CD4-positive, alpha-beta T cell treated with Interleukin-15 for 1 hour (primary cell): ENCODE results near the gene RNF157.

Experiments used
- DNase-seq: peaks from one replicate; pipeline ENCODE4 v3.0.0-alpha.2; 2020

The RNF157 gene

DNA sequence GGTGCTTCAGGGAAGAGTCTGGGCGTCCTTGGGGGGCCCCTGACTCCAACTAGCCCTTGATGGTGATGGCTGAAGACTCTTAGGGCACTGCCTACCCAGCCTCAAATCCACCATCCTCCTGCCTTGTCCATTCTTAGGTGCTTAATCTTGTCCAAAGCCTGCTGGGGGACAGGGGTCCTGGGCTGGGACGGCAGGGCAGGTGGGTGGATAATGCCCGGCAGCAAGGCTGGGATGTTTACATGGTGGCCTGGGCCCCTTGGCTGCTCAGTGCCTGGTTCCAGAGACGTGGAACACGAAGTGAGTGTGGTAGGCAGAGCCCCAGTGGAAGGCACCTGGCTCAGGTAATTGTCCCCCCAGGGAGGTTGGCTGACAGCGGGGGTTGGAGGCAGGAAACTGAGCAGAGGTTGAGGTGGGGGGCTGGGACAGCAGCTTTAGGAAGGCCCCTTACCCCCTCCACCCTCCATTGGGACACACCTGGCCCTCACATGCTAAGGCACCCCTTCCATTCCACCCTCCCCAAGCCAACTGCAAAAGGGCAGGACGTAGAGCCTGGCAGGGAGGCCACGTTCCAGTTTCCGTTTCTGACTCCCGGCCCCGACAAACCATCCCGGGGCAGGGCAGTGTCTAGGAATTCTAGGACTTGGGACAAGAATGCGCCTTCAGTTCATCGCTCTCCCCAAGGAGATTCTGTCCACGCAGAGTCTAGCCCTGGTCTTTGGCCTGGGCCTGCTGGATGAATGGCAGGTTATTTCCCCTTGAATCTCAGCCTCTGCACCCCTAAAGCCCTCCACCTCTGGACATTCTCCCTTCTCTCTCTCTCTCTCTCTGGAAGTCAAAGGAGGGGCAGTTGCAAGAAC, 101.2 kb downstream of the RNF157 start:
- no peak for DNase-seq

DNA sequence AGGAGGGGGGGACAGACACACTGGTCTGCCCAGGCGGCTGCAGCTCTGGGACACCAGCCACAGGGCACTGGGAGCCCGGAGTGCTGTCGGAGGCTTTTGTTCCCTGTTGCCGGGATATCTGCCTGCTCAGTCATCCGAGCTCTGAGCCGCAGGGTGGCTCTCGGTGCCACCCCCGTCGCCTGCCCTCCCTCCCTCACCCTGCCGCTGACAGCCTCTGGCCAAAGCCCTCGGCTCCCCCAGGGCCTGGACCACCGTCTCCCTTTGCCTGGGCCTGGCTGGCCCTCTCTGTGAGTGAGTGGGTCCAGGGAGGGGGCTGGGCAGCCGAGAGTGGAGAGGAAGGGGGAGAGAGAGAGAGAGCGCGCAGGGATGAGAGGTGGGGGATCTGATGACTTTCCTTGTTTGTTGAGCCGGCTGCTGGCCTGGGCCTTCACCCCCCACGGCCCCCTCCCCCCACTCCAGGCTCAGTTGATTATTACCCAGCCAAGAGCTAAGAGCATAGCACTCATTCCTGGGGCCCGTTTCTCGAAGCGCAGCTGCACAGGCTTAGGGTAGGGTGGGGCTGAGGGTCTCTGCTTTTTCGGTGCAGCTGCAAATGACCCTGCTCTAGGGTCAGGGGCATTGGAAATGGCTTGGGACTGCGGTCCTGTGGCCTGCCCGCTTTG, 101.9 kb downstream of the RNF157 start:
- no peak for DNase-seq

DNA sequence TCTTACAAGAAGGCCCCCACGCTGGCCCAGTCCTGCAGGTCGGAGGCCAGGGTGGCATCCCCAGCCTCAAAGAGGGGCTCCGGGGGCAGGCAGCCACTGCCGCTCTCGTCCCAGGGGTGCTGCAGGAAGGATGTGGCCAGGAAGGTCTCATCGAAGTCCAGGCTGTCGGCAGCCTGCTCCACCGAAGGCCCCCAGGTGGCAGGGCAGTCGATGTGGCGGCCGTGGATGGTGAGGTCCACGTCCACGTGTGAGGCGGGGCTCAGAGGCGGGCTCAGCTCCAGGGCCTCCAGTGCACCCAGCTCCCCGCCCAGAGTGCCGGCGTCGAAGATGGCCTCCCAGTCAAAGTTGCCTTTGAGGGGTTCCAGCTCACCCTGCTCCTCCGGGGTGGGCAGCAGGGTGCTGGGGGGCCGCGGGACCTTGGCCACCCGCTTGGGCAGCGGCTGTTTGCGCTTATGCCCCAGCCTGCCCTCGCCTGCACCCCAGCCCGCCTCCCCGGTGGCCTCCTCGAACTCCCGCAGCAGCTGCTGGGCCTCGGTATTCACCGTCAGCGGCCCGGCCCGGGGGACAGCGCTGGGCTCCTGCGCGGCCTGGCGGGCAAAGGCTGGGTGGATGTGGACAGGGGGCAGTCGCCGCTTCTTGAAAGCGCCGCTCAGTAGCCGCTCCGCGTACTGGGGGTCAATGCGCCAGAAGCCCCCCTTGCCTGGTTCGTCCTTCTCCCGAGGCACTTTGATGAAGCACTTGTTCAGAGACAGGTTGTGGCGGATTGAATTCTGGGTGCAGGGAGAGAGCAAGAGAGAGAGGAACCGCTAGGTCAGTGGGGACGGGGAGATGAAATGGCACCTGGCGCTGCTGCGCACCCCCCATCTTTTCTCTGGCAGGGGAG, 102.7 kb downstream of the RNF157 start:
- no peak for DNase-seq

DNA sequence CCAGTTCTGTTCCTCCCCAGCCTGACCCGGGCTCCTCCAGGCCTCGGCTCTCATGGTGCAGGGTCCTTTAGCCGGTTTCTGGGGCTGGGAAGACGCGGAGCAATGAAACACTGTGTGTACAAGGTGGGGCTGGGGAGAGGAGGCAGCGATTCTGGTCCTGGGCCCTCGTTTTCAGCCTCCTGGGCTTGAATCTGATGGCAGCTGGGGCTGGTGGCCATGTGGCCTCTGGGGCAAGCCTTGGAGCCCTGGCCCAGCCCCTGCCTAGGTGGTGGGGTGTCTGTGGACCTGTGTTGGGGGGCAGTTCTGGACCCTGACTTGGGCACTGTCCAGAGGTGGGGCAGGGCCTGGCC, 103.3 kb downstream of the RNF157 start:
- DNase-seq, result no peak

DNA sequence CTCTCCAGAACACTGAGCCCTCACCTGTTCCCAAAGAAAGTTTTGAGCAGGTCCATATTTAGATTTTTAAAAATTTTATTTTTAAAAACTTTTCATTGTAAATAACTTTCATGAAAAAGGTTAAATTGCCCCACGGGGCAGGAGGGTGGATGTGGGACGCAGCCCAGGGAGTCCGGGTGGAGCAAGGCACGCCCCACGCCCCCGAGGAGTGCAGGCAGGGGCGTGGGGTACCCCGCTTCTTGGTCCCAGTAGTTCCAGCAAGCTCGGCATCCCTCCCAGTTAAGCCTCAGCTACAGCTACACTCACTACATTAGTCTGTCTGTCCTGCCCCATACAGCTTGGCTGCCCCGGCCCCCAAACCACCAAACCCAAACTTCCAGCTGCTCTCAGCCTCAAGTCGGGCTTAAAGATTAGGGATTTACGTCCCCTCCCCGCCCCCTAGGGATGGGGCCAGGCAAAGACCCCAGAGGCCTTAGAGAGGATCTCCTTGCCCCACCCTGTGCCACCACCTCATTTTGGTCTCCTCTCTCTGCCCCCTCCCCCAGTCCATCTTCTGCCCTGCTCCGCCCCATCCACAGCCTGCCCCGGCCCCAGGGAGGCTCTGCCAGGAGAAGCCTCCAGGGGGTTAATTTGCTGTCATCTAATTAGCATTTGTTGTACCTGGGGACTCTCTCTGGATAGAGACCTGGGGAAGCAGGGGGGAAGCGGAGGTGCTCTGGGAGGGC, 103.9 kb downstream of the RNF157 start:
- no peak for DNase-seq

DNA sequence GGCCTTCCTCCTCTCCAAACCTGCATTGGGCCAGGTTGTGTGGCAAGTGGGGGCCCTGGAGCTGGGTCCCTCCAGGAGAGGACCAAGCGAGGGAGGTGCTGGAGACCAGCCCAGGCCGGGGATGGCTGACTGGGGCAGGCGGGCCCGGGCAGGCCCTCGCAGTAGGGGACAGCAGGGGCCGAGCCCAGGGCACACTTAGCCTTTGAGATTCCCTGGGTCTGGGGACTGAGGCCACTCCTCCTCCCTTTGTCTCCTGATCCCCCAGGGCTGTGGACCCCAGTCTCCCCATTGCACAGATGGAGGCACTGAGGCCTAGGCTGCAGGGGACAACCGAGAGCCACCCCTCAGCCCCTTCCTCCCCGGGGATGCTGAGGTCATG, 104.5 kb downstream of the RNF157 start:
- no peak for DNase-seq

DNA sequence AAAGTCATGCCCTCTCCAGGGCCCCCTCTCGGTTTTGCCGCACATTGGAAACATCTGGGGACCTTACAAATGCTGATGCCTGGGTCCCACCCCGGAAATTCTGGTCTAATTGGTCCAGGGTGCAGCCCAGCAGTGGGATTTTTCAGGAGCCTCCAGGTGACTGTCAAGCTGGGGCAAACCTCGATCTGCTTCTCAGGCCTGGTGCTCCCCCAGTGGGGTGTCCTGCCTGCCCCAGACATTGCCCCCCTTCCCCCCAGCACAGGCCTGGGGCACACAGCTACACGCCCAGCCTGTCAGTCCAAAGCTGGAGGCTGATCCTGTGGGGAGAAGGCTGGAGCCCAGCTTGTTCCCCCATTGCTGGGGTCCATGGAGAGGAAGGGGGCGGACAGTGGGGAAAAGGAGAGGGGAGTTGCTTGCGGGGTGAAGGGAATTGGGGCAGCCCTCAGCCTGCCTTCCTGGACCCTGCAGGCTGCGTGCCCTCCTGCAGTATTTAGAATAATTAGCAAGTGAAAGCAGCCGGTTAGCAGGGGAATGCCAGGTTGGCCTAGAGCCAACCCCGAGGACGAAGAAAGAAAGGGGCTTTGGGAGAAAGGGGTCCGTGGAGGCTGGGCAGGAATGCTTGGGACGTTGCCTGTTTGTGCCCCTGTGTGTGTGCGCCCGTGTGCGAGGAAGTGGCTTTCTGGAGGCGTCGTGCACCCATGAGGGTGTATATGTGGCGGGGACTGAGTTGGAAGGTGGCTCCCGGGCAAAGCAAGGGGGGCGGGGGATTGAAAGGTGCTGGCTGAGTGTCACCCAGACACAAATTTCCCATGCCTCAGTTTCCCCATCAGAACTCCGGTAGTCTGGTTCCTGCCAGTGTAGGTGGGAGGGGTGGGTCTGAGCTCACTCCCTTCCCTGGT, 105.1 kb downstream of the RNF157 start:
- DNase-seq, result no peak

DNA sequence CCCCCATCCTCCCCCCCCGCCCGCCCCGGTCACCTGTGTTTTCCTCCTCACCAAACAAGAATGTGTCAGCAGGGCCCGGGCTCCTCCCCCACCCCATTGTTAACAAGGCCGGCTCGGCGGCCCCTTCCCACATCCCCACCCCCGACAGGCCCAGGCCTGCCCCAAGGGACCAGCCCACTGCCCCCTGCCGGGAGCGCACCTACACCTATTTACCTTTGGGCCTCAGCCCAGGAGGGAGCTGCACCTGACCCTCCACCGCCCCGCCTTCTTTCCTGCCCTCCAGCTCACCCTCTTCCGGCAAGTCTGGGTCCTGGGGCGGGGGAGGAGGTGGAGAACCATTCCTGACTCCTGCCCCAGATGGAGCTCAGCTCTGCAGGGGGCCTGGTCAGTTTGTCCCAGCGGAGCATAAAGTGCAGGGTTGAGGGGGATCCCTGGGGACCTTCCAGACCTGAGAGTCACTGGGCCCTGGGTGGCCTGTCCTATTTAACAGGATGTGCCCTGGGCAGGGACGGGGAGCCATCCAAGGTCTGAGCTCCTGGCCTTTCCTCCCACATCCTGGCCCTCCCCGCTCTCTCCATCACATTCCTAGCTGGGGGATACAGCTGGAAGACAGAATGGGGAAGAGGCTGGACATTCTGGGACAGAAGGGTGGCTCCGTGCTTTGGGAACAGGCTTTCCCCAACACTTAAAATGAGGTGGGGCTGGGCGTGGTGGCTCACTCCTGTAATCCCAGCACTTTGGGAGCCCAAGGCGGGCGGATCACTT, 107.5 kb downstream of the RNF157 start:
- DNase-seq, result no peak

DNA sequence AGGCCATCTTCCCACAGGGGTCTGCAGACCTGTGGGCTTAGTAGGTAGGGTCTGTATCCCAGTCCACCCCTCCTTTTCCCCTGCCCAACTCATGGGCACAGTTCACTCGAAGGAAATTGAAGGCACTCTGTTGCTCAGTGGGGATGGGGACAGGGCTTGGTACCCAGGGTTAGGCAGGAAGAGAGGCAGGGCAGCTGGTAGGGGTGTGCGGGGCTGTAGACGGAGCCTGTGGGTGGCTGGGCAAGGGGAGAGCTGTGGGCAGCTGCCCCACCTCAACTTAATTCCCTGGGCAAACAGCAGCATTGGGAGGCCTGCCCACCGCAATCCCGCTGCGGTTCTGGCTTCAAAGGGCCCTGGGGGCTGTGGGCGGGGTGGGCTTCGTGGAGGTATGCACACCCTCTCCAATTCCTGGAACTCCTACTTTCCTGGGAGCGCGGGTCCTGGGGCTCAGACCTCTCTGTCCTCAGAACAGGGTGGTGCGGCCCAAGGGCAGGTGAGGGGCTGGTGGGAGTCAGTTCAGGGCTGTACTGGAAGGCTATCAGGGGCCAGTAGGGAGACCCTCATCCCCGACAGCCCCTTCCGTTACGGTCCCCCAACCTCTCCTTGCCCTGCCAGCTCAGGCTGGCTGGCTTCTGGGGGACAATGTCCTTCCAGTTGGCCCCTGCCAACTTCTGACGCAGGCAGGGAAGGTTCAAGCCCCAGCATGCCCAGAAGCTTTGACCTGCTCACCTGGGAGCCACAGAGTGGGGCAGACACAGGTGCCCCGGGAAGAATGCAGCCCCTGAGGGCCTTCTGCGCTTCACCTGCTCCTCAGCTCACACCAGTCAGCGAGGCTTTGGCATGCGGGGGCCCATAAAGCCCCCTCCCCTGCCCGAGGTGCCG, 108.4 kb downstream of the RNF157 start:
- DNase-seq, result no peak

DNA sequence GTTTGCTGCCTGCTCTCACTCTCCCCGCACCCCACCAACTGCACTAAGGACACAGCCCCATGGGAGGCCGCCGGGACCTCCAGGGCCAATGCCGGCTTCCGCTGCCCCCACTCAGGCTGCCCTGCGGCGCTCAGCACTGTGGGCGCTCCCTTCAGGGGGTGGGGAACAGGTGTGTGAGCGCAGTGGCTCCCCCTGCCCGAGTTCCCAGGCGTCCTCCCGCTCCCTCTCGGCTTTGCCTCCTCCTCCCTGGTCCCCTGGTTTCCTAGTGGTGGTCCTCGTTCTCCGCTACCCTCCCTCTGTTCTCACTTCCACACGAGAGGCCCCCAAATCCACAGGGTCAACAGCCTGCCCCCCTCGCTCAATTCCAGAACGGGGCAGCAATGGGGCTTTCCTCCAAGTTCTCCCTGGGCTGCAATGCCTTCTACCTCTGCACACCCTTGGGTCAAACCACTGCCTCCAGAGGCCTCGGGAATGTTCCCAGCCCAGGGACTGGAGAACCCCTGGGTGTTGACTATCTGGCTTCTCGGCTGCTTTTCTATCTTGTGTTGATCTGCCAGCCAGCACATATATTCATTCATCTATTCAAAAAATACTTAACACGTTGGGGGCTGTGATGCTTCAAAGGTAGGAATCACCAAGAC, 109.1 kb downstream of the RNF157 start:
- DNase-seq, result no peak

DNA sequence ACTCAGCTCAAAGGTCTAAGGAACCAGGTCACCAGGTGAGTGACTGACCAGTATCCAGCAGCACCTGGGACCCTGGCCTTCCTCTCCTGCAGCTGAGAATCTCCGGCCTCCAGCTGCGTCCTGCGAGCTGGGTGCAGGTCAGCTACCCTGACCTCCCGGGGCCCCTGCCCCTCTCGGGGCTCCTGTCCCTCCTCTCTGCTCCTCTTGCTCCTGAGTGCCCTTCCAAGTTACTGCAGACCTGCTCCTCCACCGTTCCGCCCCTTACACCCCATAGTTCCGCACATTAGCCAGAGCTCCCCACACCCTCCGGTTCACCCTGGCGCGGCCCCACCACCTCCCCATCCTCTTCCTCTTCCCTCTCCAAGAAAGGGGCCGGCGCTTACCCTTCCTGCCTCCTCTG, 109.8 kb downstream of the RNF157 start:
- no peak for DNase-seq

DNA sequence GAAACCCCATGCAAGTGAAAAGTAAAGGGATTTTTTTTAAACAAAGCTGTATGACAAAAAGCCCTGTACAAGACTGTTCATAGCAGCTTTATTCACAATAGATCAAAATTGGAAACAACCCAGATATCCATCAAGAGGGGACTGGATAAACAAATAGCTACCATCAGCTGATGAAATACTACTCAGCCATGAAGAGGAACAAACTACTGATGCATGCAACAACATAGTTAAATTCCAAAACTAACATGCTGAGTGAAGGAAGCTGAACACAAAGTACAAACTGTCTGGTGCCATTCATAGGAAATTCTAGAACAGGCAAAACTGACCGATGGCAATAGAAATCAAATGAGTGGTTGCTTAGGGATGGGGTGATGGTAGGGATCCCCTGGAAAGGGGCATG, 114.4 kb downstream of the RNF157 start:
- no peak for DNase-seq

DNA sequence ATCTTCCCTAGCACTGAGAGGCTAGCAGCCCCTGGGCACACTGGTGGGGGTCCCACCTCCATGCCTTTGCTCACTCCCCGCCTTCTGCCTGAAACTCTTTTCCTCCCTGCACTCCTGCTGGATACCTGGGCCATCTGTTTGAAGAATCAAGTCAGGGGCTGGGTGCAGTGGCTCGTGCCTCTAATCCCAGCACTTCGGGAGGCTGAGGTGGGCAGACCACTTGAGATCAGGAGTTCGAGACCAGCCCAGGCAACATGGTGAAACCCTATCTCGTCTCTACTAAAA, 115.0 kb downstream of the RNF157 start:
- DNase-seq, result no peak

DNA sequence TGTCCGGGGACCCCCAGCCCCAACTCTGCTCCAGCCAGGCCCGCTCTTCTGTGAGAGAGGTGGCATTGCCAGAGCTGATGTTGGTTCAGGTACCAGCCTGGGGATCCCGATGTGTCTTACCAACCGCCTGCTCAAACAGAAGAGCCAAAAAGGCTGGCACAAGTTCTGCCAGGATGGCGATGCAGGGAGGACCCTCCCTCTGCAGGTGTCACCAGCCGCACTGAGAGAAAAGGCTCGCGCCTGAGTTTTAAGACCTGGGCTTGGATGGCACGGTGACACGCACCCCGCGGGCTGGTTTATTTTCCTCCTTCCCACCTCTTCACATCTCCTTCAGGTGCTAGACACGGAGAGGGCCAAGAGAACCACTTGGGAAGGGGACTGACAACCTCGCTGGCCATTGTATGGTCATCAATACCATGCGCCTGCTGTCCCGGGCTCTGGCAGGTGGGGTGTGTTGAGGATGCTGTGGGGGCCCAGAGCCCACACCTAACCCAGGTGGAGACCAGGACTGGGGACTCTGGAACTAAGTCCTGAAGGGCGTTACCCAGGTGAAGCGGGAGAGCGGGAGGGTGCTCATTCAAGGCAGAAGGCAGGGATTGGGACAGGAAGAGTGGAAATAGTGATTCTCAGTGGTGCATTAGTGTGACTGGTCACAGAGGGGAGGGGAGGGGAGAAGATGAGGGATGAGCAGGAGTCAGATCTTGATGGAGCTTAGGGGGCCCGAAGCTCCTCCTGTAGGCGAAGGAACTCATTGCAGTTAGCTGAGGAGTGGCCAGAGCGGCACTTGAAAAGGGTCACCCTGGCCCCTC, 115.5 kb downstream of the RNF157 start:
- DNase-seq, result no peak

DNA sequence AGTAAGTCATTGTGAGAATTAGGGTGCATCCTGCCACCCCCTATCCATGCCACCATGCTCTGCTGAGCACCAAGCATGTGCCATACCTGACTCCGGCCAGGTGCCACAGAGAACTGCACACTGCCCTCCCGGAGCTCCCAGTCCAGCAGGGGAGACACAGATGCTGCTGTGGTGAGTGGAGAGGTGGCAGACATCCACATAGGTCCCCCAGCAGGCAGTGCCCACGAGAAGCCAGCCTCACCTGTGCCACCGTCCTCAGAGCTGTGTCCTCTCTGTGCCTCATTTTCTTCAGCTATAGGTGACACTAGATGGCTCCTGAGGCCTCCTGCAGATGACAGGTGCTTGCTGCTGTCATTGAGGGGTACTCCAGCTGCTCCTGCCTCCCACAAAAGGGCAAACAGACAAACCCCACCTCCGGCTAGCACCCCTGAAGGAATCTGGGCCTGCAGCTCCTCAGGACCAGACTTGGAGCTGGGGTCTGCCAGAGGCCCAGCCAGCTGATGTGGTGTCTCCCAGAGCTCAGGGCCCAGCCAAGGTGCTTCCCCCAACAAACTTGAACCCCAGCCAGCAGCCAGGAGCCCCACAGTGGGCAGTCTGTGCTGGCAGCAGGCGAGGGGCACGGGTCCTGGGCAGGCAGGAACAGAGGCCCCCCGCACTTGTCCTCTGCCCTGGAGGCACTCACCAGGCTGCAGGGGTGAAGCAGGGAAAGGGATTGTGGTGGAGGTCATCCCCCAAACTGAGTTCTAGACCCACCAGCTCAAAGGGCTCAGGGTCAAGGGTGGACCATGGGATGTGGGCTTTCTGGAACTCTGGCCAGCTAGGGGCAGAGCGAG, 116.3 kb downstream of the RNF157 start:
- no peak for DNase-seq

DNA sequence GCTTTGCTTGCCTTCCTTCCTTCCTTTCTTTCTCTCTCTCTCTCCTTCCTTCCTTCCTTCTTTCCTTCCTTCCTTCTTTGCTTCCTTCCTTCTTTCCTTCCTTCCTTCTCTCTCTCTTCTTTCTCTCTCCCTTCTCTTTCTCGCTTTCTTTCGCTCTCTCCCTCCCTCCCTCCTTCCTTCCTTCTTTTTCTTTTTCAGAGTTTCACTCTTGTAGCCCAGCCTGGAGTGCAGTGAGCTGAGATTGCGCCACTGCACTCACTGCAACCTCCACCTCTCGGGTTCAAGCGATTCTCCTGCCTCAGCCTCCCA, 117.1 kb downstream of the RNF157 start:
- no peak for DNase-seq

DNA sequence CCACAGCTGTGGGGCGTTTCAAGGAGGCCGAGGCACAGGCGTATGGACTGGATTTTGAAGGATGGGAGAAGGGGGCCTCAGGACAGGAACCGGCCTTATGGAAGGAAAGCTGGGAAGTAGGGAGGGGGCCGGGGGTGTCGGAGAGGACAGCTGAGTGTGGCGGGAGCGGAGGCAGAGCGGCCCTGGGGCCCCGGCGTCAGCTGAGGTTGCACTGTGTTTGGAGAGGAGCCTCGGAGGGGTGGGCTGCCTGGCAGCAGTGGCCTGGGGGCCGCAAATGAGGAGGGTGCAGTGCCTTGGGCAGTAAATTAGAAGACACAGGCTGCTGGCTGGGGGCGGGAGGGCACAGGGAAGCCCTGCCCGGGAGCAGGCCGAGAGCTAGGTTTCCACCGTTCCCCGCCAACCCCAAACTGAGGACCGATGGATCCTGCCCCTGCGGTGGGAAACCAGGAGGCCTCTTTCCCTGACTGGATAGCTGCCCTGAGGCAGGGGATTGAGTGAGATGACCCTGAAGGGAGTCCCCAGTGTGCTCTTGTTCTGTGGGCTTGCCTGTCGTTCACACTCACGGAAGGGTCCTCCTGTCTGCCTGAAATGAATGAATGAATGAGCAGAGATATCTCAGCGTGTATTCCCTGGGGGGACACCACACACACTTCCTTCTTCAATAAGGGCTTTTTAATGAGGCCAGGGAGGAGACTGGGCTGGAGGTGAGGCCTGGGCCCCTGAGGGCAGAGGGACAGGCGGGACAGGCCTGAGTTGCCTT, 117.7 kb downstream of the RNF157 start:
- no peak for DNase-seq
